ENCODE results near the gene SPG7.

SPG7 gene

DNA sequence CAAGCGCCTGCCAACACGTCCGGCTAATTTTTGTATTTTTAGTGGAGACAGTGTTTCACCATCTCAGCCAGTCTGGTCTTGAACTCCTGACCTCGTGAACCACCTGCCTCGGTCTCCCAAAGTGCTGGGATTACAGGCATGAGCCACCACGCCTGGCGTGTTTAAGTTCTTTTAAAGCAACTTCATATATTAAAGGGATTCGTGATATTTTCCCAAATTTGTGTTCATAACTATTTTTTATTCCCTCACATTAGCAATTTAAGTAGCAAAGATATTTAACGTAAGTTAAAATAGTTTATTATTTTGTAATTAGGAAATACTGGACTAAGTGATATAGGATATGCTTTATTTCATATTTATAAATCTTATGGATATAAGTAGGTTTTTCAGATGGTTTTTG, 4.2 kb downstream of the SPG7 start:
- Histone ChIP-seq H3K27ac (ENCODE audit: extremely low read depth, low read depth, low read length) (no peak overlapping the region), H3K36me3 (ENCODE audit: control insufficient read depth in 2 of 2, insufficient read depth in 1 of 2, low read length in 2 of 2) (peaks cover 38 to 56% of the 10 kb centered on the region in 2 experiments; a peak in 2 of 3 replicates), H3K4me1 (ENCODE audit: control insufficient read depth, insufficient read depth, low read length) (no peaks in the 10 kb centered on the region), H3K9me3 (ENCODE audit: control insufficient read depth, insufficient read depth, low read depth, low read length) (no peaks in the 10 kb centered on the region), H3K4me3 (ENCODE audit: low read depth, low read length) (no peak overlapping the region)
- ChIA-PET POLR2A (no interaction called here), CTCF (no interaction called here)
- TF ChIP-seq, protein P1, sequence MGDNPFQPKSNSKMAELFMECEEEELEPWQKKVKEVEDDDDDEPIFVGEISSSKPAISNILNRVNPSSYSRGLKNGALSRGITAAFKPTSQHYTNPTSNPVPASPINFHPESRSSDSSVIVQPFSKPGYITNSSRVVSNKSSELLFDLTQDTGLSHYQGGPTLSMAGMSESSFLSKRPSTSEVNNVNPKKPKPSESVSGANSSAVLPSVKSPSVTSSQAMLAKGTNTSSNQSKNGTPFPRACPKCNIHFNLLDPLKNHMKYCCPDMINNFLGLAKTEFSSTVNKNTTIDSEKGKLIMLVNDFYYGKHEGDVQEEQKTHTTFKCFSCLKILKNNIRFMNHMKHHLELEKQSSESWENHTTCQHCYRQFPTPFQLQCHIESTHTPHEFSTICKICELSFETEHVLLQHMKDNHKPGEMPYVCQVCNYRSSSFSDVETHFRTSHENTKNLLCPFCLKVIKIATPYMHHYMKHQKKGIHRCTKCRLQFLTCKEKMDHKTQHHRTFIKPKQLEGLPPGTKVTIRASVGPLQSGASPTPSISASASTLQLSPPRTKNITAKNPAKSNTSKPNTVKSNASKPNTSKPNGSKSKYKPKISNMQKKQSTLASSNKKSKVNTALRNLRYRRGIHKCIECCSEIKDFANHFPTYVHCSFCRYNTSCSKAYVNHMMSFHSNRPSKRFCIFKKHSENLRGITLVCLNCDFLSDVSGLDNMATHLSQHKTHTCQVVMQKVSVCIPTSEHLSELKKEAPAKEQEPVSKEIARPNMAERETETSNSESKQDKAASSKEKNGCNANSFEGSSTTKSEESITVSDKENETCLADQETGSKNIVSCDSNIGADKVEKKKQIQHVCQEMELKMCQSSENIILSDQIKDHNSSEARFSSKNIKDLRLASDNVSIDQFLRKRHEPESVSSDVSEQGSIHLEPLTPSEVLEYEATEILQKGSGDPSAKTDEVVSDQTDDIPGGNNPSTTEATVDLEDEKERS (tag by site-specific recombination; IDR thresholded peaks at IDR 0.05): no peak
- TF ChIP-seq, protein P2, sequence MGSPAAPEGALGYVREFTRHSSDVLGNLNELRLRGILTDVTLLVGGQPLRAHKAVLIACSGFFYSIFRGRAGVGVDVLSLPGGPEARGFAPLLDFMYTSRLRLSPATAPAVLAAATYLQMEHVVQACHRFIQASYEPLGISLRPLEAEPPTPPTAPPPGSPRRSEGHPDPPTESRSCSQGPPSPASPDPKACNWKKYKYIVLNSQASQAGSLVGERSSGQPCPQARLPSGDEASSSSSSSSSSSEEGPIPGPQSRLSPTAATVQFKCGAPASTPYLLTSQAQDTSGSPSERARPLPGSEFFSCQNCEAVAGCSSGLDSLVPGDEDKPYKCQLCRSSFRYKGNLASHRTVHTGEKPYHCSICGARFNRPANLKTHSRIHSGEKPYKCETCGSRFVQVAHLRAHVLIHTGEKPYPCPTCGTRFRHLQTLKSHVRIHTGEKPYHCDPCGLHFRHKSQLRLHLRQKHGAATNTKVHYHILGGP (tag by site-specific recombination; IDR thresholded peaks at IDR 0.05): no peak
- TF ChIP-seq, protein P3, sequence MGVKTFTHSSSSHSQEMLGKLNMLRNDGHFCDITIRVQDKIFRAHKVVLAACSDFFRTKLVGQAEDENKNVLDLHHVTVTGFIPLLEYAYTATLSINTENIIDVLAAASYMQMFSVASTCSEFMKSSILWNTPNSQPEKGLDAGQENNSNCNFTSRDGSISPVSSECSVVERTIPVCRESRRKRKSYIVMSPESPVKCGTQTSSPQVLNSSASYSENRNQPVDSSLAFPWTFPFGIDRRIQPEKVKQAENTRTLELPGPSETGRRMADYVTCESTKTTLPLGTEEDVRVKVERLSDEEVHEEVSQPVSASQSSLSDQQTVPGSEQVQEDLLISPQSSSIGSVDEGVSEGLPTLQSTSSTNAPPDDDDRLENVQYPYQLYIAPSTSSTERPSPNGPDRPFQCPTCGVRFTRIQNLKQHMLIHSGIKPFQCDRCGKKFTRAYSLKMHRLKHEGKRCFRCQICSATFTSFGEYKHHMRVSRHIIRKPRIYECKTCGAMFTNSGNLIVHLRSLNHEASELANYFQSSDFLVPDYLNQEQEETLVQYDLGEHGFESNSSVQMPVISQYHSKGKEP (tag by site-specific recombination; IDR thresholded peaks at IDR 0.05): no peak
- TF ChIP-seq ZNF600 (tag by site-specific recombination; IDR thresholded peaks at IDR 0.05) (no peak), ZNF785 (tag by site-specific recombination; IDR thresholded peaks at IDR 0.05) (no peak), KLF8 (tag by site-specific recombination; IDR thresholded peaks at IDR 0.05) (no peak), ZFP41 (tag by site-specific recombination; IDR thresholded peaks at IDR 0.05; ENCODE audit: borderline replicate concordance) (no peak), ZNF558 (tag by site-specific recombination; IDR thresholded peaks at IDR 0.05) (no peak), ZNF138 (tag by site-specific recombination; IDR thresholded peaks at IDR 0.05; ENCODE audit: borderline replicate concordance) (no peak), ZNF354C (tag by site-specific recombination; IDR thresholded peaks at IDR 0.05; ENCODE audit: borderline replicate concordance, low read depth) (no peak), ZNF239 (tag by site-specific recombination; IDR thresholded peaks at IDR 0.05) (no peak)
- TF ChIP-seq, protein P4, sequence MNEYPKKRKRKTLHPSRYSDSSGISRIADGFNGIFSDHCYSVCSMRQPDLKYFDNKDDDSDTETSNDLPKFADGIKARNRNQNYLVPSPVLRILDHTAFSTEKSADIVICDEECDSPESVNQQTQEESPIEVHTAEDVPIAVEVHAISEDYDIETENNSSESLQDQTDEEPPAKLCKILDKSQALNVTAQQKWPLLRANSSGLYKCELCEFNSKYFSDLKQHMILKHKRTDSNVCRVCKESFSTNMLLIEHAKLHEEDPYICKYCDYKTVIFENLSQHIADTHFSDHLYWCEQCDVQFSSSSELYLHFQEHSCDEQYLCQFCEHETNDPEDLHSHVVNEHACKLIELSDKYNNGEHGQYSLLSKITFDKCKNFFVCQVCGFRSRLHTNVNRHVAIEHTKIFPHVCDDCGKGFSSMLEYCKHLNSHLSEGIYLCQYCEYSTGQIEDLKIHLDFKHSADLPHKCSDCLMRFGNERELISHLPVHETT (tag by site-specific recombination; IDR thresholded peaks at IDR 0.05): no peak
- TF ChIP-seq, protein P5, sequence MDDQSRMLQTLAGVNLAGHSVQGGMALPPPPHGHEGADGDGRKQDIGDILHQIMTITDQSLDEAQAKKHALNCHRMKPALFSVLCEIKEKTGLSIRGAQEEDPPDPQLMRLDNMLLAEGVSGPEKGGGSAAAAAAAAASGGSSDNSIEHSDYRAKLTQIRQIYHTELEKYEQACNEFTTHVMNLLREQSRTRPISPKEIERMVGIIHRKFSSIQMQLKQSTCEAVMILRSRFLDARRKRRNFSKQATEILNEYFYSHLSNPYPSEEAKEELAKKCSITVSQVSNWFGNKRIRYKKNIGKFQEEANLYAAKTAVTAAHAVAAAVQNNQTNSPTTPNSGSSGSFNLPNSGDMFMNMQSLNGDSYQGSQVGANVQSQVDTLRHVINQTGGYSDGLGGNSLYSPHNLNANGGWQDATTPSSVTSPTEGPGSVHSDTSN (CRISPR knock-in tag; IDR thresholded peaks at IDR 0.05): no peak
- TF ChIP-seq, protein P6, sequence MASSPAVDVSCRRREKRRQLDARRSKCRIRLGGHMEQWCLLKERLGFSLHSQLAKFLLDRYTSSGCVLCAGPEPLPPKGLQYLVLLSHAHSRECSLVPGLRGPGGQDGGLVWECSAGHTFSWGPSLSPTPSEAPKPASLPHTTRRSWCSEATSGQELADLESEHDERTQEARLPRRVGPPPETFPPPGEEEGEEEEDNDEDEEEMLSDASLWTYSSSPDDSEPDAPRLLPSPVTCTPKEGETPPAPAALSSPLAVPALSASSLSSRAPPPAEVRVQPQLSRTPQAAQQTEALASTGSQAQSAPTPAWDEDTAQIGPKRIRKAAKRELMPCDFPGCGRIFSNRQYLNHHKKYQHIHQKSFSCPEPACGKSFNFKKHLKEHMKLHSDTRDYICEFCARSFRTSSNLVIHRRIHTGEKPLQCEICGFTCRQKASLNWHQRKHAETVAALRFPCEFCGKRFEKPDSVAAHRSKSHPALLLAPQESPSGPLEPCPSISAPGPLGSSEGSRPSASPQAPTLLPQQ (tag by site-specific recombination; IDR thresholded peaks at IDR 0.05): no peak
- TF ChIP-seq, protein P7, sequence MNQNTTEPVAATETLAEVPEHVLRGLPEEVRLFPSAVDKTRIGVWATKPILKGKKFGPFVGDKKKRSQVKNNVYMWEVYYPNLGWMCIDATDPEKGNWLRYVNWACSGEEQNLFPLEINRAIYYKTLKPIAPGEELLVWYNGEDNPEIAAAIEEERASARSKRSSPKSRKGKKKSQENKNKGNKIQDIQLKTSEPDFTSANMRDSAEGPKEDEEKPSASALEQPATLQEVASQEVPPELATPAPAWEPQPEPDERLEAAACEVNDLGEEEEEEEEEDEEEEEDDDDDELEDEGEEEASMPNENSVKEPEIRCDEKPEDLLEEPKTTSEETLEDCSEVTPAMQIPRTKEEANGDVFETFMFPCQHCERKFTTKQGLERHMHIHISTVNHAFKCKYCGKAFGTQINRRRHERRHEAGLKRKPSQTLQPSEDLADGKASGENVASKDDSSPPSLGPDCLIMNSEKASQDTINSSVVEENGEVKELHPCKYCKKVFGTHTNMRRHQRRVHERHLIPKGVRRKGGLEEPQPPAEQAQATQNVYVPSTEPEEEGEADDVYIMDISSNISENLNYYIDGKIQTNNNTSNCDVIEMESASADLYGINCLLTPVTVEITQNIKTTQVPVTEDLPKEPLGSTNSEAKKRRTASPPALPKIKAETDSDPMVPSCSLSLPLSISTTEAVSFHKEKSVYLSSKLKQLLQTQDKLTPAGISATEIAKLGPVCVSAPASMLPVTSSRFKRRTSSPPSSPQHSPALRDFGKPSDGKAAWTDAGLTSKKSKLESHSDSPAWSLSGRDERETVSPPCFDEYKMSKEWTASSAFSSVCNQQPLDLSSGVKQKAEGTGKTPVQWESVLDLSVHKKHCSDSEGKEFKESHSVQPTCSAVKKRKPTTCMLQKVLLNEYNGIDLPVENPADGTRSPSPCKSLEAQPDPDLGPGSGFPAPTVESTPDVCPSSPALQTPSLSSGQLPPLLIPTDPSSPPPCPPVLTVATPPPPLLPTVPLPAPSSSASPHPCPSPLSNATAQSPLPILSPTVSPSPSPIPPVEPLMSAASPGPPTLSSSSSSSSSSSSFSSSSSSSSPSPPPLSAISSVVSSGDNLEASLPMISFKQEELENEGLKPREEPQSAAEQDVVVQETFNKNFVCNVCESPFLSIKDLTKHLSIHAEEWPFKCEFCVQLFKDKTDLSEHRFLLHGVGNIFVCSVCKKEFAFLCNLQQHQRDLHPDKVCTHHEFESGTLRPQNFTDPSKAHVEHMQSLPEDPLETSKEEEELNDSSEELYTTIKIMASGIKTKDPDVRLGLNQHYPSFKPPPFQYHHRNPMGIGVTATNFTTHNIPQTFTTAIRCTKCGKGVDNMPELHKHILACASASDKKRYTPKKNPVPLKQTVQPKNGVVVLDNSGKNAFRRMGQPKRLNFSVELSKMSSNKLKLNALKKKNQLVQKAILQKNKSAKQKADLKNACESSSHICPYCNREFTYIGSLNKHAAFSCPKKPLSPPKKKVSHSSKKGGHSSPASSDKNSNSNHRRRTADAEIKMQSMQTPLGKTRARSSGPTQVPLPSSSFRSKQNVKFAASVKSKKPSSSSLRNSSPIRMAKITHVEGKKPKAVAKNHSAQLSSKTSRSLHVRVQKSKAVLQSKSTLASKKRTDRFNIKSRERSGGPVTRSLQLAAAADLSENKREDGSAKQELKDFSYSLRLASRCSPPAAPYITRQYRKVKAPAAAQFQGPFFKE (tag by site-specific recombination; IDR thresholded peaks at IDR 0.05; ENCODE audit: borderline replicate concordance): no peak
- TF ChIP-seq, protein P8, sequence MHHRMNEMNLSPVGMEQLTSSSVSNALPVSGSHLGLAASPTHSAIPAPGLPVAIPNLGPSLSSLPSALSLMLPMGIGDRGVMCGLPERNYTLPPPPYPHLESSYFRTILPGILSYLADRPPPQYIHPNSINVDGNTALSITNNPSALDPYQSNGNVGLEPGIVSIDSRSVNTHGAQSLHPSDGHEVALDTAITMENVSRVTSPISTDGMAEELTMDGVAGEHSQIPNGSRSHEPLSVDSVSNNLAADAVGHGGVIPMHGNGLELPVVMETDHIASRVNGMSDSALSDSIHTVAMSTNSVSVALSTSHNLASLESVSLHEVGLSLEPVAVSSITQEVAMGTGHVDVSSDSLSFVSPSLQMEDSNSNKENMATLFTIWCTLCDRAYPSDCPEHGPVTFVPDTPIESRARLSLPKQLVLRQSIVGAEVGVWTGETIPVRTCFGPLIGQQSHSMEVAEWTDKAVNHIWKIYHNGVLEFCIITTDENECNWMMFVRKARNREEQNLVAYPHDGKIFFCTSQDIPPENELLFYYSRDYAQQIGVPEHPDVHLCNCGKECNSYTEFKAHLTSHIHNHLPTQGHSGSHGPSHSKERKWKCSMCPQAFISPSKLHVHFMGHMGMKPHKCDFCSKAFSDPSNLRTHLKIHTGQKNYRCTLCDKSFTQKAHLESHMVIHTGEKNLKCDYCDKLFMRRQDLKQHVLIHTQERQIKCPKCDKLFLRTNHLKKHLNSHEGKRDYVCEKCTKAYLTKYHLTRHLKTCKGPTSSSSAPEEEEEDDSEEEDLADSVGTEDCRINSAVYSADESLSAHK (tag by site-specific recombination; IDR thresholded peaks at IDR 0.05): no peak
- TF ChIP-seq, protein P9, sequence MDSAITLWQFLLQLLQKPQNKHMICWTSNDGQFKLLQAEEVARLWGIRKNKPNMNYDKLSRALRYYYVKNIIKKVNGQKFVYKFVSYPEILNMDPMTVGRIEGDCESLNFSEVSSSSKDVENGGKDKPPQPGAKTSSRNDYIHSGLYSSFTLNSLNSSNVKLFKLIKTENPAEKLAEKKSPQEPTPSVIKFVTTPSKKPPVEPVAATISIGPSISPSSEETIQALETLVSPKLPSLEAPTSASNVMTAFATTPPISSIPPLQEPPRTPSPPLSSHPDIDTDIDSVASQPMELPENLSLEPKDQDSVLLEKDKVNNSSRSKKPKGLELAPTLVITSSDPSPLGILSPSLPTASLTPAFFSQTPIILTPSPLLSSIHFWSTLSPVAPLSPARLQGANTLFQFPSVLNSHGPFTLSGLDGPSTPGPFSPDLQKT (IDR thresholded peaks at IDR 0.05; ENCODE audit: borderline replicate concordance, low read depth, low read length): no peak

All from HEK293 (cell line).